ENCODE results near the gene MT1A. TPM values are rescaled to one million over a fixed set of nuclear protein-coding genes. Genes with fewer than 3 reads are reported as not detected.

MT1A gene
- total RNA-seq, 1 experiment from 2014 or later: not detected

DNA sequence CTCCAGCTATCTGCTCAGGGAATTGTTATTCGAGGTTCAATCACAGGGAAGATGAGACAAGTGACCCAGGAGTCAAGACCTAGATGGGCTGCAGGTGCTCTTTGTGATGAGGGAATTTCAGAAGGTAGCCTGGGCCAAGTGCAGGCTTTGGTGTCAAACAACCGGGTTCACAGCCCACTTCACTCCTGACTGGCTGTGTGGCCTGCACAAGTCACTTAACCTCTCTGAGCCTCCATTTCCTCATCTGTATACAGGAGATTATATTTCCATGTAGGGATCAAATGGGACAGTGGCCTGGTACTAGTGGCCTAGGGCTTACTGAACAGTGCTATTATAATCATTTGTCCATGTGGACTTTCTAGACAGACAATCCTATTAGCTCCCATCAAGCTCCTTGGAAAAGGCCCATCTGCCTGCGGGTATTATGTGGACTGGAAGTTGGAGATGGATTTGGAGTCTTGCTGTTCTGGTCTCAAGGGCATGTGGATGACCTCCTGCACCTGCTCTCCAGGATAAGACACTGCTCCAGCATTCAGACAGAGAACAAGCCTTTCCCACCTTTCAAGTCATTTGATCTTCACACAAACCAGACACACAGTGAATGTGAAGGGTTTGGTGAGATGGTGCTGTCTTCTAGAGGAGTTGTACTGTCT is 40.7 kb downstream of the MT1A start:
- Mint-ChIP-seq H3K36me3 (ENCODE audit: insufficient read depth, unreplicated experiment) (peaks cover 18% of the 10 kb centered on the region), H3K9me3 (ENCODE audit: low read depth, unreplicated experiment) (no peaks in the 10 kb centered on the region), H3K4me3 (ENCODE audit: low read depth, unreplicated experiment) (no peak overlapping the region), H3K27me3 (ENCODE audit: unreplicated experiment) (peaks cover 38% of the 10 kb centered on the region), H3K4me1 (ENCODE audit: low read depth, unreplicated experiment) (peaks cover 15% of the 10 kb centered on the region), H3K27ac (ENCODE audit: unreplicated experiment) (no peak overlapping the region)
- CTCF ChIA-PET: interaction anchor here (0.5 to 1.3 kb wide), 3 partner anchors 17 to 52 kb away, joined by 5 read pairs; no protein-coding TSS in a partner anchor
- no peak for DNase-seq
- TF ChIP-seq, protein P1, sequence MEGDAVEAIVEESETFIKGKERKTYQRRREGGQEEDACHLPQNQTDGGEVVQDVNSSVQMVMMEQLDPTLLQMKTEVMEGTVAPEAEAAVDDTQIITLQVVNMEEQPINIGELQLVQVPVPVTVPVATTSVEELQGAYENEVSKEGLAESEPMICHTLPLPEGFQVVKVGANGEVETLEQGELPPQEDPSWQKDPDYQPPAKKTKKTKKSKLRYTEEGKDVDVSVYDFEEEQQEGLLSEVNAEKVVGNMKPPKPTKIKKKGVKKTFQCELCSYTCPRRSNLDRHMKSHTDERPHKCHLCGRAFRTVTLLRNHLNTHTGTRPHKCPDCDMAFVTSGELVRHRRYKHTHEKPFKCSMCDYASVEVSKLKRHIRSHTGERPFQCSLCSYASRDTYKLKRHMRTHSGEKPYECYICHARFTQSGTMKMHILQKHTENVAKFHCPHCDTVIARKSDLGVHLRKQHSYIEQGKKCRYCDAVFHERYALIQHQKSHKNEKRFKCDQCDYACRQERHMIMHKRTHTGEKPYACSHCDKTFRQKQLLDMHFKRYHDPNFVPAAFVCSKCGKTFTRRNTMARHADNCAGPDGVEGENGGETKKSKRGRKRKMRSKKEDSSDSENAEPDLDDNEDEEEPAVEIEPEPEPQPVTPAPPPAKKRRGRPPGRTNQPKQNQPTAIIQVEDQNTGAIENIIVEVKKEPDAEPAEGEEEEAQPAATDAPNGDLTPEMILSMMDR (IDR thresholded peaks at IDR 0.05; ENCODE audit: unreplicated experiment): no peak
- no TSS peak for BruUV-seq (replicated peaks)
- intact Hi-C loops (cut with micrococcal nuclease; ENCODE audit: unreplicated experiment): no loop called here

DNA sequence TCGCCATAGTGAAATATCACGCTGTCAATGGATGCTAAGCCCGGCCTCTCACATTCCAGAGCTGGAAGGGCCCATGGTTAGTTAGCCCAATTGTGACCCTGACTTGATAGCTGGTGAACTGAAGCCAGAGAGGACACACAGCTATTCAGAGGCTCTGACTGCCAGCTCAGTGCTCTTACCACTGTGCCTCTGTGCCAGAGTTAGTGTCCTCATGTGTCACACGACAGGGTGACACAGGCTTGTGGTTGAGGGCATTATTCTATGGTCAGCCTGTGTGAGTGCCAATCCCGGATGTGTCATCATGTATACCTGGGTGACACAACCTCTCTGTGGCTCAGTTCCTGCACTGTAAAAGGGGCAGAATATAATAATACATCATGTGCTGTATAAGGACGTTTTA is 41.4 kb downstream of the MT1A start:
- Mint-ChIP-seq H3K36me3 (ENCODE audit: insufficient read depth, unreplicated experiment) (peaks cover 18% of the 10 kb centered on the region), H3K9me3 (ENCODE audit: low read depth, unreplicated experiment) (no peaks in the 10 kb centered on the region), H3K27ac (ENCODE audit: unreplicated experiment) (no peak overlapping the region), H3K27me3 (ENCODE audit: unreplicated experiment) (peaks cover 38% of the 10 kb centered on the region), H3K4me3 (ENCODE audit: low read depth, unreplicated experiment) (no peak overlapping the region), H3K4me1 (ENCODE audit: low read depth, unreplicated experiment) (peaks cover 15% of the 10 kb centered on the region)
- intact Hi-C loops (cut with micrococcal nuclease; ENCODE audit: unreplicated experiment): no loop called here
- peak; percentile 44 for DNase-seq
- CTCF ChIA-PET: interaction anchor here (0.5 to 1.3 kb wide), 3 partner anchors 18 to 52 kb away, joined by 5 read pairs; no protein-coding TSS in a partner anchor
- TF ChIP-seq, protein P1 (IDR thresholded peaks at IDR 0.05; ENCODE audit: unreplicated experiment): no peak
- no TSS peak for BruUV-seq (replicated peaks)

DNA sequence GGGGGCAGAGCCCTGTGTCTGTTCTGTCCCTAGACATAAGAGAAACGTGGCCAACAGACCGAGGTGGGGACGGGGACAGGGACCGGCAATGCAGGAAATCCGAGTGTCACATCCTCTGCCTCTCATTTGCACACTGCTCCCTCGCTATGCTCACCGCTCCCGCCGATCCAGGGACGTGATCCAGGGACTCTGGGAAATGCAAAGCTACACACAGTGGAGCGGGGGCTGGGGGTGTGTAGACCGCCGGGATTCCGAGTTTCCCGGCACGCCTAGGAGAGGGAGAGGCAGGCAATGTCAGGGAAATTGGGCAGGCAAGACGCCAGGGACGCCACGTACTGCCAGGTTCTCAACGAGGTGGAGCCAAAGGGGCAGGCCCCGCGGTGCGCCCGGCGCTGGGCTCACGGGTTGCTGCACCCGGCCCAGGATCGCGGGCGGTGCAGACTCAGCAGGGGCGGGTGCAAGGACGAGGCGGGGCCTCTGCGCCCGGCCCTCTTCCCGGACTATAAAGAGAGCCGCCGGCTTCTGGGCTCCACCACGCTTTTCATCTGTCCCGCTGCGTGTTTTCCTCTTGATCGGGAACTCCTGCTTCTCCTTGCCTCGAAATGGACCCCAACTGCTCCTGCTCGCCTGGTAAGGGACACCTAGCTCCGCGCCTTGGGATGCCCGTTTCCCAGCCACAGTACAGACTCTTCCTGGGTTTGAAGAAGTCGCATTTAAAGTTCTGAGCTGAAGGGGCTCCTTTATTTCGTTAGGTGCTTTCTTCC is 43.7 kb downstream of the MT1A start, which contains the start of gene MT1X:
Gene MT1X, plus strand, starts transcription at position 532 of the 764 bp plus-strand sequence. Its CDS starts 71 bp downstream, at position 603.
- Mint-ChIP-seq H3K9me3 (ENCODE audit: low read depth, unreplicated experiment) (no peaks in the 10 kb centered on the region), H3K4me1 (ENCODE audit: low read depth, unreplicated experiment) (peaks cover 15% of the 10 kb centered on the region), H3K36me3 (ENCODE audit: insufficient read depth, unreplicated experiment) (peaks cover 18% of the 10 kb centered on the region), H3K27me3 (ENCODE audit: unreplicated experiment) (peaks cover 18% of the 10 kb centered on the region), H3K27ac (ENCODE audit: unreplicated experiment) (peak within 1 kb of the TSS; percentile 64), H3K4me3 (ENCODE audit: low read depth, unreplicated experiment) (peak within 1 kb of the TSS; percentile 88)
- CTCF ChIA-PET: no interaction called here
- TF ChIP-seq, protein P1 (IDR thresholded peaks at IDR 0.05; ENCODE audit: unreplicated experiment): no peak
- intact Hi-C loops (cut with micrococcal nuclease; ENCODE audit: unreplicated experiment): no loop called here
- BruUV-seq (replicated peaks): no TSS peak
- DNase-seq: peak; percentile 82

DNA sequence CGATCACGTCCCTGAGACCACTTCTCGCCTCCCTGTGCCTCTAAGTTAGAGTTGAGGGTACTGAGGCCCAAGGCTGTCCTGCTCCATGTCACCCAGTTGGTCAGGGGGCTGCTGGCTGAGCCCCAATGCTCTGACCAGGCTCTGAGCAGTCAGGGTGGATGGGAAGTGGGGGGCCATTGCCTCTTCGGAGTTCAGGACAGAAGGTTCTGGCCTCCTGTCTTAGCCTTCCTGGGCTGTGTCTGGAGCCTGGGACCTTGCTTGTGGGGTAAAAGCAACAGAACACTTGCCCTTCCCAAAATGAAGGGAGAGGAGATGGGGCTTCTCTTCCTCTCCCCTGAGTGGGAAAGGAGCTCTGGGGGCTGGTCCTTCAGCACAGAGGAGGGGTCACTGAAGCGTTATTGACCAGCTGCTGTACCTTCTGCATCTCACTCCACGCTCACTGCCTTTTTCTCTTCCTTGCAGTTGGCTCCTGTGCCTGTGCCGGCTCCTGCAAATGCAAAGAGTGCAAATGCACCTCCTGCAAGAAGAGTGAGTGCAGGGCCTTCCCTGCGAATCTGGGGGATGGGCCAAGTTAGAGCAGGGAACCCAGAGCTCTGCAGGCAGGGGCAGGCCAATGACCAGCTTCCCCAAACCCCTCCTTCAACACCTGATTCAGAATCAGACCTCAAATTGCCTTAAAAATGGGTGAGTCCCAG is 44.4 kb downstream of the MT1A start:
- intact Hi-C loops (cut with micrococcal nuclease; ENCODE audit: unreplicated experiment): no loop called here
- Mint-ChIP-seq H3K27me3 (ENCODE audit: unreplicated experiment) (peaks cover 13% of the 10 kb centered on the region), H3K4me3 (ENCODE audit: low read depth, unreplicated experiment) (peak overlapping the region; percentile 88), H3K4me1 (ENCODE audit: low read depth, unreplicated experiment) (peaks cover 15% of the 10 kb centered on the region), H3K27ac (ENCODE audit: unreplicated experiment) (peak overlapping the region; percentile 64), H3K9me3 (ENCODE audit: low read depth, unreplicated experiment) (no peaks in the 10 kb centered on the region), H3K36me3 (ENCODE audit: insufficient read depth, unreplicated experiment) (peaks cover 18% of the 10 kb centered on the region)
- TF ChIP-seq, protein P1 (IDR thresholded peaks at IDR 0.05; ENCODE audit: unreplicated experiment): no peak
- CTCF ChIA-PET: no interaction called here
- DNase-seq: no peak
- TSS peak; percentile 88 for BruUV-seq (replicated peaks)
